HepG2 (cell line): ENCODE data around the gene SLC12A5. TPM values are rescaled to one million over a fixed set of nuclear protein-coding genes. Genes with fewer than 3 reads are reported as not detected.
A peak's percentile ranks its signal among the peaks of the same experiment; 100 is the strongest.

Experiments used
- AGO2 ChIP-seq: fragments of 200-400 bp; formaldehyde crosslinking; optimal IDR thresholded peaks from 2 replicates; pipeline ENCODE3; 2017; ENCODE audit warnings: mild to moderate bottlenecking, low read depth, low read length, moderate library complexity
- CCAR2 ChIP-seq: fragments of 200-400 bp; formaldehyde crosslinking; optimal IDR thresholded peaks from 2 replicates; pipeline ENCODE3; 2018; ENCODE audit warnings: low read depth, mild to moderate bottlenecking, low read length, moderate library complexity
- E2F5 ChIP-seq: sonication (generic); formaldehyde crosslinking; conservative IDR thresholded peaks from 2 replicates; pipeline ENCODE4 v1.4.0; 2020; ENCODE audit warnings: missing genetic modification reagents
- HNF4G ChIP-seq, 2 experiments: sonication (generic) in 1 of 2; formaldehyde crosslinking in 1 of 2; IDR thresholded peaks; 2 replicates each; pipeline versions ENCODE4 v1.4.0 to v1.6.1; 2011 to 2020; ENCODE audit warnings: borderline replicate concordance in 2 of 2, low read depth in 2 of 2, mild to moderate bottlenecking in 2 of 2, low read length in 1 of 2, missing genetic modification reagents in 1 of 2, moderate library complexity in 1 of 2
- HOXA9 ChIP-seq: sonication (generic); formaldehyde crosslinking; IDR thresholded peaks from 2 replicates; pipeline ENCODE4 v1.8.1; 2022; ENCODE audit warnings: missing genetic modification reagents, mild to moderate bottlenecking, moderate library complexity, borderline replicate concordance
- JUN ChIP-seq: sonication (generic); formaldehyde crosslinking; IDR thresholded peaks from 2 replicates; pipeline ENCODE4 v1.4.0; 2020; ENCODE audit warnings: mild to moderate bottlenecking, missing genetic modification reagents
- KDM6A ChIP-seq: IDR thresholded peaks from 2 replicates; pipeline ENCODE4 v1.6.1; 2016; ENCODE audit warnings: low read depth
- MATR3 ChIP-seq: sonication (generic); formaldehyde crosslinking; IDR thresholded peaks from 2 replicates; pipeline ENCODE4 v1.4.0; 2020; ENCODE audit warnings: missing genetic modification reagents
- MEF2D ChIP-seq: sonication (generic); formaldehyde crosslinking; IDR thresholded peaks from 2 replicates; pipeline ENCODE4 v1.5.1; 2020; ENCODE audit warnings: mild to moderate bottlenecking, missing genetic modification reagents
- NAIF1 ChIP-seq: sonication (generic); formaldehyde crosslinking; IDR thresholded peaks from 2 replicates; pipeline ENCODE4 v1.5.0; 2020; ENCODE audit warnings: mild to moderate bottlenecking, missing genetic modification reagents, borderline replicate concordance
- NCOA2 ChIP-seq: sonication (generic); formaldehyde crosslinking; IDR thresholded peaks from 2 replicates; pipeline ENCODE4 v1.8.0; 2022; ENCODE audit warnings: inconsistent platforms
- NFIC ChIP-seq: IDR thresholded peaks from 2 replicates; pipeline ENCODE4 v1.6.1; 2012; ENCODE audit warnings: mild to moderate bottlenecking, low read length, inconsistent platforms
- NFKBIZ ChIP-seq: IDR thresholded peaks from 2 replicates; pipeline ENCODE4 v1.6.1; 2018; ENCODE audit warnings: missing genetic modification reagents, missing compliant biosample characterization
- PAF1 ChIP-seq: IDR thresholded peaks from 2 replicates; pipeline ENCODE4 v1.6.1; 2016; ENCODE audit warnings: missing genetic modification reagents, missing compliant biosample characterization
- PAWR ChIP-seq: sonication (generic); formaldehyde crosslinking; IDR thresholded peaks from 2 replicates; pipeline ENCODE4 v1.4.0; 2020; ENCODE audit warnings: missing genetic modification reagents, mild to moderate bottlenecking, borderline replicate concordance
- PBX3 ChIP-seq: sonication (generic); formaldehyde crosslinking; IDR thresholded peaks from 2 replicates; pipeline ENCODE4 v1.8.1; 2023; ENCODE audit warnings: missing genetic modification reagents, inconsistent platforms, borderline replicate concordance
- POLR2AphosphoS5 ChIP-seq: IDR thresholded peaks from 2 replicates; pipeline ENCODE4 v1.6.1; 2012; ENCODE audit warnings: low read depth, low read length
- POLR2G ChIP-seq: fragments of 200-400 bp; formaldehyde crosslinking; IDR thresholded peaks from 2 replicates; pipeline ENCODE4 v1.6.1; 2018; ENCODE audit warnings: mild to moderate bottlenecking, low read depth, low read length, moderate library complexity
- RARA ChIP-seq: IDR thresholded peaks from 2 replicates; pipeline ENCODE4 v1.6.1; 2016; ENCODE audit warnings: missing genetic modification reagents, missing compliant biosample characterization
- TBP ChIP-seq: sonication (generic); formaldehyde crosslinking; IDR thresholded peaks from 2 replicates; pipeline ENCODE4 v1.5.0; 2020; ENCODE audit warnings: missing genetic modification reagents
- WIZ ChIP-seq: sonication (generic); formaldehyde crosslinking; IDR thresholded peaks from 2 replicates; pipeline ENCODE4 v1.5.1; 2020; ENCODE audit warnings: mild to moderate bottlenecking, missing genetic modification reagents
- ZBTB1 ChIP-seq: sonication (generic); formaldehyde crosslinking; IDR thresholded peaks from 2 replicates; pipeline ENCODE4 v1.4.0; 2020; ENCODE audit warnings: missing genetic modification reagents, borderline replicate concordance
- ZFP62 ChIP-seq: sonication (generic); formaldehyde crosslinking; IDR thresholded peaks from 2 replicates; pipeline ENCODE4 v1.4.0; 2020; ENCODE audit warnings: missing genetic modification reagents
- ZNF256 ChIP-seq: sonication (generic); formaldehyde crosslinking; conservative IDR thresholded peaks from 2 replicates; pipeline ENCODE4 v1.4.0; 2020; ENCODE audit warnings: missing genetic modification reagents
- ZNF274 ChIP-seq: sonication (generic); formaldehyde crosslinking; IDR thresholded peaks from 2 replicates; pipeline ENCODE4 v1.5.1; 2020; ENCODE audit warnings: mild to moderate bottlenecking, missing genetic modification reagents
- ZNF44 ChIP-seq: sonication (generic); formaldehyde crosslinking; IDR thresholded peaks from 2 replicates; pipeline ENCODE4 v1.5.1; 2020; ENCODE audit warnings: mild to moderate bottlenecking, missing genetic modification reagents
- ZNF484 ChIP-seq: sonication (generic); formaldehyde crosslinking; IDR thresholded peaks from 2 replicates; pipeline ENCODE4 v1.5.1; 2020; ENCODE audit warnings: mild to moderate bottlenecking, low read depth, missing genetic modification reagents, borderline replicate concordance
- ZNF558 ChIP-seq: sonication (generic); formaldehyde crosslinking; IDR thresholded peaks from 2 replicates; pipeline ENCODE4 v1.9.0; 2022; ENCODE audit warnings: mild to moderate bottlenecking, missing genetic modification reagents, borderline replicate concordance
- ZNF570 ChIP-seq: sonication (generic); formaldehyde crosslinking; IDR thresholded peaks from 2 replicates; pipeline ENCODE4 v1.4.0; 2020; ENCODE audit warnings: mild to moderate bottlenecking, missing genetic modification reagents, borderline replicate concordance
- ZNF577 ChIP-seq: sonication (generic); formaldehyde crosslinking; IDR thresholded peaks from 2 replicates; pipeline ENCODE4 v1.4.0; 2020; ENCODE audit warnings: mild to moderate bottlenecking, low read depth, missing genetic modification reagents, borderline replicate concordance
- ZNF605 ChIP-seq: sonication (generic); formaldehyde crosslinking; IDR thresholded peaks from 2 replicates; pipeline ENCODE4 v1.8.0; 2022; ENCODE audit warnings: mild to moderate bottlenecking, missing genetic modification reagents
- ZNF678 ChIP-seq: sonication (generic); formaldehyde crosslinking; IDR thresholded peaks from 2 replicates; pipeline ENCODE4 v1.4.0; 2020; ENCODE audit warnings: mild to moderate bottlenecking, missing genetic modification reagents
- polyA plus RNA-seq, 8 experiments: library from polyadenylated mRNA; depleted of rRNA in 3 of 8; stranded (reverse) in 7 of 8; unstranded in 1 of 8; fragments of >200 nt; fragmentation: Illumina TruSeq in 4 of 8; extraction: Trizol in 4 of 8; gene quantifications; 2 replicates each; pipeline versions ENCODE4 v1.2.1 to v1.2.3, GENCODE V29; 2011 to 2016; ENCODE audit warnings: low read depth in 4 of 8, missing spikeins in 1 of 8, mixed read lengths in 1 of 8; ENCODE audit not compliant: insufficient read depth in 1 of 8
- total RNA-seq, 5 experiments: library from RNA; depleted of rRNA; stranded (reverse); fragments of >200 nt; fragmentation: Illumina TruSeq; extraction: Trizol; gene quantifications; 2 replicates each; pipeline ENCODE4 v1.2.3, GENCODE V29; 2016; ENCODE audit warnings: low read depth in 1 of 5
- TF ChIP-seq, protein P1 (sequence below), 2 experiments: fragments of 450-650 bp in 1 of 2; sonication (generic) in 1 of 2; formaldehyde crosslinking; IDR thresholded peaks; 2 replicates each; pipeline versions ENCODE4 v1.5.0 to v1.8.0; 2020 to 2022; ENCODE audit warnings: mild to moderate bottlenecking in 1 of 2, missing genetic modification reagents in 1 of 2

The SLC12A5 gene
- total and polyA plus RNA-seq, 2 of the 13 experiments (the other 11 are each of a cell fraction or from before 2014, with no cell fraction given): 4.3 to 5.4 TPM

GRCh38 chr20:46089167-46089416 lies 60.1 kb downstream of the SLC12A5 start (continued):
- TF ChIP-seq POLR2AphosphoS5: no peak
- TF ChIP-seq ZNF678 (CRISPR knock-in tag): no peak
- TF ChIP-seq TBP (CRISPR knock-in tag): no peak
- no peak for TF ChIP-seq NFKBIZ (CRISPR knock-in tag)
- TF ChIP-seq JUN (CRISPR knock-in tag): no peak
- TF ChIP-seq ZNF44 (CRISPR knock-in tag): no peak
- no peak for TF ChIP-seq NAIF1 (CRISPR knock-in tag)
- no peak for TF ChIP-seq MATR3 (CRISPR knock-in tag)
- no peak; the same call in 1 of the 2 replicates for TF ChIP-seq HOXA9 (CRISPR knock-in tag)
- TF ChIP-seq HNF4G (IDR thresholded peaks at IDR 0.05; ENCODE audit: borderline replicate concordance, low read depth, low read length): no peak
- no peak for TF ChIP-seq HNF4G (CRISPR knock-in tag; IDR thresholded peaks at IDR 0.05; ENCODE audit: borderline replicate concordance, low read depth)
- TF ChIP-seq ZNF558 (CRISPR knock-in tag): no peak; the same call in 1 of the 2 replicates
- TF ChIP-seq RARA: no peak
- TF ChIP-seq ZFP62 (CRISPR knock-in tag): no peak
- TF ChIP-seq ZNF577 (CRISPR knock-in tag): no peak
- TF ChIP-seq KDM6A: no peak
- TF ChIP-seq WIZ (CRISPR knock-in tag): no peak
- TF ChIP-seq MEF2D: peak; percentile 75; the same call in 1 of the 2 replicates
- TF ChIP-seq NFIC: no peak
- no peak for TF ChIP-seq ZNF274
- no peak for TF ChIP-seq ZBTB1 (CRISPR knock-in tag)
- TF ChIP-seq PBX3 (CRISPR knock-in tag): no peak
- no peak for TF ChIP-seq NCOA2
- TF ChIP-seq PAF1 (CRISPR knock-in tag): no peak
- TF ChIP-seq ZNF570: no peak
- TF ChIP-seq POLR2G: no peak
- TF ChIP-seq ZNF484 (CRISPR knock-in tag): 0 out of 2 replicates have a peak, but pooled peaks have one; percentile 51
- TF ChIP-seq CCAR2: no peak
- TF ChIP-seq PAWR (CRISPR knock-in tag): no peak
- TF ChIP-seq AGO2: no peak
- TF ChIP-seq E2F5: no peak; the same call in 1 of the 2 replicates
- TF ChIP-seq, protein P1, sequence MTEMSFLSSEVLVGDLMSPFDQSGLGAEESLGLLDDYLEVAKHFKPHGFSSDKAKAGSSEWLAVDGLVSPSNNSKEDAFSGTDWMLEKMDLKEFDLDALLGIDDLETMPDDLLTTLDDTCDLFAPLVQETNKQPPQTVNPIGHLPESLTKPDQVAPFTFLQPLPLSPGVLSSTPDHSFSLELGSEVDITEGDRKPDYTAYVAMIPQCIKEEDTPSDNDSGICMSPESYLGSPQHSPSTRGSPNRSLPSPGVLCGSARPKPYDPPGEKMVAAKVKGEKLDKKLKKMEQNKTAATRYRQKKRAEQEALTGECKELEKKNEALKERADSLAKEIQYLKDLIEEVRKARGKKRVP (CRISPR knock-in tag; IDR thresholded peaks at IDR 0.05): no peak
- TF ChIP-seq ZNF605: peak; percentile 79; the same call in 1 of the 2 replicates
- no peak for TF ChIP-seq ZNF256 (CRISPR knock-in tag)
